Astrocyte (in vitro differentiated cells and primary cell): ENCODE data around the gene KAT2B. TPM values are rescaled to one million over a fixed set of nuclear protein-coding genes. Genes with fewer than 3 reads are reported as not detected.
"Not testable (repeated sequence)": the region's sequence is repeated elsewhere in the genome, so short reads cannot be mapped to it uniquely, and the experiment has no call there.

Source experiments
- DNase-seq: peaks from one replicate; pipeline ENCODE4 v3.0.0-alpha.2; 2010; ENCODE audit warnings: low read depth
- FAIRE-seq: peaks from 2 replicates; lab custom pipeline; 2011; peaks lifted over from hg19 to GRCh38; lab: Jason Lieb, UNC
- H2AFZ ChIP-seq: 2 replicates; pipeline ENCODE4 v1.6.0; 2012; ENCODE audit warnings: low read depth, low read length, inconsistent platforms
- H3K27ac ChIP-seq: 2 replicates; pipeline ENCODE4 v1.5.1; 2011; ENCODE audit warnings: low read depth, low read length, inconsistent platforms
- H3K27me3 ChIP-seq: 2 replicates; pipeline ENCODE4 v1.6.0; 2011; ENCODE audit warnings: low read length, inconsistent platforms; ENCODE audit not compliant: insufficient read depth
- H3K36me3 ChIP-seq: 2 replicates; pipeline ENCODE4 v1.5.1; 2011; ENCODE audit warnings: low read length, inconsistent platforms; ENCODE audit not compliant: insufficient read depth
- H3K4me1 ChIP-seq: 2 replicates; pipeline ENCODE4 v1.5.1; 2011; ENCODE audit warnings: low read length, inconsistent platforms; ENCODE audit not compliant: insufficient read depth
- H3K4me2 ChIP-seq: 2 replicates; pipeline ENCODE4 v1.6.0; 2012; ENCODE audit warnings: low read length, inconsistent platforms
- H3K4me3 ChIP-seq: 2 replicates; pipeline ENCODE4 v1.5.1; 2011; ENCODE audit warnings: low read depth, mild to moderate bottlenecking, low read length, inconsistent platforms; ENCODE audit not compliant: insufficient read depth
- H3K79me2 ChIP-seq: 2 replicates; pipeline ENCODE4 v1.6.0; 2012; ENCODE audit warnings: mild to moderate bottlenecking, low read length, inconsistent platforms; ENCODE audit not compliant: insufficient read depth
- H3K9ac ChIP-seq: 2 replicates; pipeline ENCODE4 v1.6.0; 2012; ENCODE audit warnings: mild to moderate bottlenecking, low read length, inconsistent platforms
- H3K9me3 ChIP-seq: 2 replicates; pipeline ENCODE4 v1.5.1; 2012; ENCODE audit warnings: low read depth, mild to moderate bottlenecking, low read length, inconsistent platforms; ENCODE audit not compliant: insufficient read depth
- H4K20me1 ChIP-seq: 2 replicates; pipeline ENCODE4 v1.6.0; 2012; ENCODE audit warnings: low read length, inconsistent platforms; ENCODE audit not compliant: insufficient read depth
- H3K27ac Mint-ChIP-seq: one replicate; pipeline ENCODE4 v1.8.0; 2021; ENCODE audit warnings: mild to moderate bottlenecking, mixed read lengths; ENCODE audit not compliant: unreplicated experiment
- H3K27me3 Mint-ChIP-seq: one replicate; pipeline ENCODE4 v1.8.0; 2021; ENCODE audit warnings: low read depth, mixed read lengths; ENCODE audit not compliant: unreplicated experiment
- H3K36me3 Mint-ChIP-seq: one replicate; pipeline ENCODE4 v1.8.0; 2021; ENCODE audit warnings: low read depth, mixed read lengths; ENCODE audit not compliant: unreplicated experiment
- H3K4me1 Mint-ChIP-seq: one replicate; pipeline ENCODE4 v1.8.0; 2021; ENCODE audit warnings: low read depth, mixed read lengths; ENCODE audit not compliant: unreplicated experiment
- H3K4me3 Mint-ChIP-seq: one replicate; pipeline ENCODE4 v1.8.0; 2021; ENCODE audit warnings: mild to moderate bottlenecking, moderate library complexity, mixed read lengths; ENCODE audit not compliant: unreplicated experiment
- H3K9me3 Mint-ChIP-seq: one replicate; pipeline ENCODE4 v1.8.0; 2021; ENCODE audit warnings: mild to moderate bottlenecking, mixed read lengths; ENCODE audit not compliant: unreplicated experiment
- EZH2 ChIP-seq: IDR thresholded peaks from 2 replicates; pipeline ENCODE4 v1.6.1; 2012; ENCODE audit warnings: mild to moderate bottlenecking, low read length, inconsistent platforms; ENCODE audit not compliant: insufficient read depth
- total RNA-seq: library from RNA; stranded (reverse); gene quantifications from 2 replicates; pipeline ENCODE4 v1.2.1, GENCODE V29; 2021
- TF ChIP-seq, protein P1 (sequence below): IDR thresholded peaks from 2 replicates; pipeline ENCODE4 v1.5.1; 2011; ENCODE audit warnings: low read depth, mild to moderate bottlenecking, inconsistent platforms, low read length, moderate library complexity; ENCODE audit not compliant: insufficient read depth

Gene KAT2B
- total RNA-seq, 1 donor from 2014 or later = 4.9 TPM

DNA sequence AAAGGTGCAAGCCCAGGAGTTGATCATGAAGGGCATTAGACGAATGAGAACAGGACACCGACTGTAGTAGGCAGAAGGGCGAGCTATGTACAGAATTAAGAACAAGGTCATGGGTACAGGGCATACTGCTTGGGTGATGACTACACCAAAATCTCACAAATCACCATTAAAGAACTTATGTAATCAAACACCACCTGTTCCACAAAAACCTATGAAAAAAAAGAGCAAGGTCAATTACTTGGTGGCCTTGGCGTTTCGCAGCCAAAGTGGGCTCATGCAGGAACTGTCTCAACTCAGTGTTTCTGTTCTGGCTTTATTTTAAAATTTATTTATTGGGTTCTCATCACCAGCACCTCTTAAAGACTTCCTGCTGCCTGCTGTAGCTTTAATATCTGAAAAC, 2.1 kb downstream of the KAT2B start:
- Histone ChIP-seq H3K9me3 (no peaks in the 10 kb centered on the region), H4K20me1 (peaks cover 12% of the 10 kb centered on the region), H3K4me2 (no peak overlapping the region), H3K4me3 (no peak overlapping the region), H3K27ac (no peak overlapping the region), H2AFZ (no peak overlapping the region), H3K4me1 (peaks cover 12% of the 10 kb centered on the region), H3K36me3 (no peaks in the 10 kb centered on the region), H3K27me3 (no peaks in the 10 kb centered on the region), H3K9ac (no peak overlapping the region), H3K79me2 (no peaks in the 10 kb centered on the region)
- H3K36me3 Mint-ChIP-seq = no peaks in the 10 kb centered on the region
- H3K4me1 Mint-ChIP-seq = peaks cover 8% of the 10 kb centered on the region
- H3K4me3 Mint-ChIP-seq = no peak overlapping the region
- no peak for TF ChIP-seq EZH2
- TF ChIP-seq, protein P1, sequence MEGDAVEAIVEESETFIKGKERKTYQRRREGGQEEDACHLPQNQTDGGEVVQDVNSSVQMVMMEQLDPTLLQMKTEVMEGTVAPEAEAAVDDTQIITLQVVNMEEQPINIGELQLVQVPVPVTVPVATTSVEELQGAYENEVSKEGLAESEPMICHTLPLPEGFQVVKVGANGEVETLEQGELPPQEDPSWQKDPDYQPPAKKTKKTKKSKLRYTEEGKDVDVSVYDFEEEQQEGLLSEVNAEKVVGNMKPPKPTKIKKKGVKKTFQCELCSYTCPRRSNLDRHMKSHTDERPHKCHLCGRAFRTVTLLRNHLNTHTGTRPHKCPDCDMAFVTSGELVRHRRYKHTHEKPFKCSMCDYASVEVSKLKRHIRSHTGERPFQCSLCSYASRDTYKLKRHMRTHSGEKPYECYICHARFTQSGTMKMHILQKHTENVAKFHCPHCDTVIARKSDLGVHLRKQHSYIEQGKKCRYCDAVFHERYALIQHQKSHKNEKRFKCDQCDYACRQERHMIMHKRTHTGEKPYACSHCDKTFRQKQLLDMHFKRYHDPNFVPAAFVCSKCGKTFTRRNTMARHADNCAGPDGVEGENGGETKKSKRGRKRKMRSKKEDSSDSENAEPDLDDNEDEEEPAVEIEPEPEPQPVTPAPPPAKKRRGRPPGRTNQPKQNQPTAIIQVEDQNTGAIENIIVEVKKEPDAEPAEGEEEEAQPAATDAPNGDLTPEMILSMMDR = no peak
- no peak overlapping the region for H3K27ac Mint-ChIP-seq
- no peaks in the 10 kb centered on the region for H3K9me3 Mint-ChIP-seq
- DNase-seq = no peak
- FAIRE-seq = no peak
- no peaks in the 10 kb centered on the region for H3K27me3 Mint-ChIP-seq

DNA sequence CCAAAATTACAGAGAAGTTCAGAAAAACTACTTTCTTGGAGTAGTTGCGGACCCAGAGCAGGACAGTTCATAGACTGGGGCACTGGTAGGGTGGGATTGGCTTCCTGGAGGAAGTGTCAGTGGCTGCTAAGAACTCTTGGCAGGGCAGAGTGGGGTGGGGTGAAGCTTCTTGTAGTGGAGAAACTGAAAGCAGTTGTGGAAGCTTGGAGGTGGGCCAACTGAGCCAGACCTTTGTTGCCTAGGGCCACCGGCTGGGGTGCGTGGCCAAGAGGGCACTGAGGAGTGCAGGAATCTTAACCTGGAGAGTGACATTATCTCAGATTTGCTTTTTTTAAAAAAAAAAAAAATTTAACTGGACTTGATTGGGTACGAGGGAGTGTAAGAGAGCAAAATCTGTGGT, 3.1 kb downstream of the KAT2B start:
- FAIRE-seq (no peak), DNase-seq (no peak)
- Mint-ChIP-seq H3K27ac (no peak overlapping the region), H3K4me1 (peaks cover 8% of the 10 kb centered on the region), H3K4me3 (no peak overlapping the region), H3K27me3 (no peaks in the 10 kb centered on the region), H3K36me3 (no peaks in the 10 kb centered on the region), H3K9me3 (no peaks in the 10 kb centered on the region)
- Histone ChIP-seq H3K4me2 (no peak overlapping the region), H3K79me2 (no peaks in the 10 kb centered on the region), H4K20me1 (peaks cover 12% of the 10 kb centered on the region), H3K4me1 (peaks cover 12% of the 10 kb centered on the region), H3K4me3 (no peak overlapping the region), H3K9ac (no peak overlapping the region), H2AFZ (no peak overlapping the region), H3K9me3 (no peaks in the 10 kb centered on the region), H3K27me3 (no peaks in the 10 kb centered on the region), H3K27ac (no peak overlapping the region), H3K36me3 (no peaks in the 10 kb centered on the region)
- TF ChIP-seq, protein P1 = no peak
- TF ChIP-seq EZH2 = no peak

DNA sequence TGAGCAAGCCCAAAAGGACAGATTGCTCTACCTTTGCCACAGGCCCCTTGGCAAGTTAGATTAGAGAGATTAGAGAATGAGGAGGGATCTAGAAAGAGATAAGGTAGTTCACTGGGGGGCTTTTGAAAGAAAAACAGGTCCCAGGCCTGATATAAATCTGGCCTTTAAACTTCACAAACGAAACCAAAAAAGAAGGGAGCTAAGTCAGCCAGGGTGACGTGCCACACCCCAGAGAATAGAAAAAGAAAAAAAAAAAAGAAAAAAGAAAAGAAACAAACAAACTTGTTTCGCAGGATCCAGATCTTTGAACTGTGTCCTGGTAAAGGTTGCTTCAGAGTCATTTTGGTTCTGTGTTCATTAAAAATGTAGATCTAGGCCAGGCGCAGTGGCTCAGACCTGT, 3.6 kb downstream of the KAT2B start:
- no peak overlapping the region for H3K4me2 ChIP-seq
- Mint-ChIP-seq H3K4me1 (peaks cover 8% of the 10 kb centered on the region), H3K36me3 (no peaks in the 10 kb centered on the region), H3K9me3 (no peaks in the 10 kb centered on the region), H3K27ac (no peak overlapping the region), H3K4me3 (no peak overlapping the region), H3K27me3 (no peaks in the 10 kb centered on the region)
- H3K9me3 ChIP-seq = no peaks in the 10 kb centered on the region
- FAIRE-seq = no peak
- no peaks in the 10 kb centered on the region for H3K27me3 ChIP-seq
- H3K79me2 ChIP-seq = no peaks in the 10 kb centered on the region
- H4K20me1 ChIP-seq = peaks cover 12% of the 10 kb centered on the region
- no peaks in the 10 kb centered on the region for H3K36me3 ChIP-seq
- peaks cover 12% of the 10 kb centered on the region for H3K4me1 ChIP-seq
- no peak for DNase-seq
- H2AFZ ChIP-seq = no peak overlapping the region
- TF ChIP-seq, protein P1 = no peak
- TF ChIP-seq EZH2 = no peak
- no peak overlapping the region for H3K9ac ChIP-seq
- H3K27ac ChIP-seq = no peak overlapping the region
- no peak overlapping the region for H3K4me3 ChIP-seq

DNA sequence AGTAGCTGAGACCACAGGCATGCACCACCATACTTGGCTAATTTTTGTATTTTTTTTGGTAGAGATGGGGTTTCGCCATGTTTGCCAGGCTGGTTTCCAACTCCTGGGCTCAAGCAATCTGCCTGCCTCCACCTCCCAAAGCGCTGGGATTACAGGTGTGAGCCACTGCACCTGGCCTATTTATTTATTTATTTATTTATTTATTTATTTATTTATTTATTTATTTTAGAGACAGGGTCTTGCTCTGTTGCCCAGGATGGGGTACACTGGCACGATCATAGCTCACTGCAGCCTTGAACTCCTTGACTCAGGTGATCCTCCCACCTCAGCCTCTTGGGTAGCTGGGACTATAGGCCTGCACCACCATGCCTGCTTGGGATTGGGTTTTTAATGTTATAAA, 4.9 kb downstream of the KAT2B start:
- H3K27ac ChIP-seq, H3K9ac ChIP-seq, H3K27me3 Mint-ChIP-seq, H3K4me1 Mint-ChIP-seq, FAIRE-seq, H3K9me3 Mint-ChIP-seq, H3K4me2 ChIP-seq, H3K4me3 Mint-ChIP-seq, H3K4me3 ChIP-seq, H3K4me1 ChIP-seq, DNase-seq, H3K79me2 ChIP-seq, H2AFZ ChIP-seq, H3K27ac Mint-ChIP-seq, H3K36me3 Mint-ChIP-seq, H3K27me3 ChIP-seq, H3K9me3 ChIP-seq, H3K36me3 ChIP-seq: not testable (repeated sequence)
- peaks cover 12% of the 10 kb centered on the region for H4K20me1 ChIP-seq
